ENCODE measurements around the gene PYGB. TPM values are rescaled to one million over a fixed set of nuclear protein-coding genes. Genes with fewer than 3 reads are reported as not detected.

PYGB gene
- total RNA-seq, 1 donor from 2014 or later, result 117 TPM

- Histone ChIP-seq H3K27me3 (no peaks in the 10 kb centered on the region), H3K27ac (peak overlapping the region; percentile 89), H3K4me3 (peak overlapping the region; percentile 88 to 95), H3K36me3 (no peaks in the 10 kb centered on the region), H3K4me1 (peaks cover 44% of the 10 kb centered on the region), H3K9me3 (no peaks in the 10 kb centered on the region)
- DNase-seq (ENCODE audit: extremely low spot score in 2 of 2), result no peak
- TF ChIP-seq CTCF (IDR thresholded peaks at IDR 0.05) (peak in 1 of 3 experiments; percentile 31), POLR2A (IDR thresholded peaks at IDR 0.05) (no peak), POLR2AphosphoS5 (IDR thresholded peaks at IDR 0.05; ENCODE audit: insufficient read depth in 1 of 2, low read depth in 1 of 2) (peak in 1 of 2 donors; percentile 30)
- intact Hi-C loops (cut with DNase I), result loop anchor here (10.0 kb wide), 1 partner anchor 52 kb away; the partner anchor contains the start of gene ENTPD6
Measured at GRCh38 chr20:25247000-25247517, 826 bp upstream of the PYGB start.

GRCh38 chr20:25247518-25247955 lies 348 bp upstream of the PYGB start:
- H3K4me1 ChIP-seq, result peaks cover 49% of the 10 kb centered on the region
- TF ChIP-seq POLR2A (IDR thresholded peaks at IDR 0.05) (no peak), POLR2AphosphoS5 (IDR thresholded peaks at IDR 0.05; ENCODE audit: insufficient read depth in 1 of 2, low read depth in 1 of 2) (peak in 1 of 2 donors; percentile 57)
- intact Hi-C loops (cut with DNase I), result loop anchor here (10.0 kb wide), 1 partner anchor 53 kb away; the partner anchor contains the start of gene ENTPD6

GRCh38 chr20:25248786-25249172 lies 894 bp downstream of the PYGB start:
- DNase-seq (ENCODE audit: extremely low spot score in 2 of 2), result no peak
- Histone ChIP-seq H3K4me1 (peaks cover 50% of the 10 kb centered on the region), H3K27me3 (no peaks in the 10 kb centered on the region), H3K36me3 (no peaks in the 10 kb centered on the region), H3K9me3 (no peaks in the 10 kb centered on the region), H3K4me3 (peak overlapping the region; percentile 88 to 95), H3K27ac (peak overlapping the region; percentile 89)
- no peak for TF ChIP-seq POLR2A (IDR thresholded peaks at IDR 0.05)
- TF ChIP-seq CTCF (IDR thresholded peaks at IDR 0.05), result no peak
- TF ChIP-seq POLR2AphosphoS5 (IDR thresholded peaks at IDR 0.05; ENCODE audit: insufficient read depth in 1 of 2, low read depth in 1 of 2), result no peak
- intact Hi-C loops (cut with DNase I), result loop anchor here (10.0 kb wide), 1 partner anchor 54 kb away; the partner anchor contains the start of gene ENTPD6

More at GRCh38 chr20:25247518-25247955, 348 bp upstream of the PYGB start:
- Histone ChIP-seq H3K4me3 (peak overlapping the region; percentile 88 to 95), H3K36me3 (no peaks in the 10 kb centered on the region), H3K9me3 (no peaks in the 10 kb centered on the region), H3K27me3 (no peaks in the 10 kb centered on the region), H3K27ac (peak overlapping the region; percentile 89)
- no peak for DNase-seq (ENCODE audit: extremely low spot score in 2 of 2)

- H3K27me3 ChIP-seq, result no peaks in the 10 kb centered on the region
- peaks cover 50% of the 10 kb centered on the region for H3K4me1 ChIP-seq
- peak overlapping the region; percentile 88 to 95 for H3K4me3 ChIP-seq
- no peaks in the 10 kb centered on the region for H3K36me3 ChIP-seq
- TF ChIP-seq CTCF (IDR thresholded peaks at IDR 0.05), result no peak
- no peak for TF ChIP-seq POLR2AphosphoS5 (IDR thresholded peaks at IDR 0.05; ENCODE audit: insufficient read depth in 1 of 2, low read depth in 1 of 2)
- no peak for TF ChIP-seq POLR2A (IDR thresholded peaks at IDR 0.05)
- no peak for DNase-seq (ENCODE audit: extremely low spot score in 2 of 2)
- H3K27ac ChIP-seq, result peak overlapping the region; percentile 89
- H3K9me3 ChIP-seq, result no peaks in the 10 kb centered on the region
- intact Hi-C loops (cut with DNase I), result loop anchor here (10.0 kb wide), 1 partner anchor 55 kb away; the partner anchor contains the start of gene ENTPD6
Measured at GRCh38 chr20:25249198-25249931, 1.5 kb downstream of the PYGB start.

- Histone ChIP-seq H3K4me3 (peak overlapping the region; percentile 15 to 95), H3K4me1 (peaks cover 55% of the 10 kb centered on the region), H3K27me3 (no peaks in the 10 kb centered on the region), H3K36me3 (no peaks in the 10 kb centered on the region), H3K27ac (no peak overlapping the region), H3K9me3 (no peaks in the 10 kb centered on the region)
- no peak for TF ChIP-seq POLR2A (IDR thresholded peaks at IDR 0.05)
- TF ChIP-seq POLR2AphosphoS5 (IDR thresholded peaks at IDR 0.05; ENCODE audit: insufficient read depth in 1 of 2, low read depth in 1 of 2), result no peak
- no peak for TF ChIP-seq CTCF (IDR thresholded peaks at IDR 0.05)
- no peak for DNase-seq (ENCODE audit: extremely low spot score in 2 of 2)
- intact Hi-C loops (cut with DNase I), result no loop called here
Measured at GRCh38 chr20:25250508-25250907, 2.6 kb downstream of the PYGB start.
